C4-2B (cell line): ENCODE results near the gene BLACAT1.

Experiments used
- ZFX ChIP-seq: fragments of 450-650 bp; IDR thresholded peaks from 2 replicates; pipeline ENCODE4 v1.6.1; 2017
- TF ChIP-seq, protein P1 (sequence below): fragments of 450-650 bp; conservative IDR thresholded peaks from 2 replicates; pipeline ENCODE4 v1.5.1; 2017; ENCODE audit warnings: mild to moderate bottlenecking

DNA sequence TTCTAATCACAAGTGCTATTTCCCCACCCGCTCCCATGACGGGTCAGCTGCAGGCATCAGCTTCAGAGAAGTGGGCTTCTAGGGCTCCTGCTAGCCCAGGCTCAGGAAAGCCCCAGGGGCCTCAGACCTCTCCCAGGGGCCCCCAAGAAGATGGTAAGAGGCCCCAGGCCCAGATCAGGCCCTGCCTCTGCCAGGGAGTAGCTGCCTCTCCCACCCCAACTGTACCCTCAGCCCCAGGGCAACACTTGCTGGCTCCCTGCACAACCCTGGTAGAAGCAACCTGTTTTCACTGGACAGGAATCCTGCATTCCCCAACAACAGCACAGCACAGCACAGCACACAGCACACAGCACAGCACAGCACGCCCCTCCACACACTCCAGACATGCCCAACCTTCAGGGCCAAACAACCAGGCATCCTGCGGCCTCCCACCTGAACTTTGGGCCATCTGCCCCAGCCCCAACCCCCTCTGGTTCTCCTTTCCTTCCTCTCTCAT is 6.5 kb downstream of the BLACAT1 start:
- TF ChIP-seq, protein P1, sequence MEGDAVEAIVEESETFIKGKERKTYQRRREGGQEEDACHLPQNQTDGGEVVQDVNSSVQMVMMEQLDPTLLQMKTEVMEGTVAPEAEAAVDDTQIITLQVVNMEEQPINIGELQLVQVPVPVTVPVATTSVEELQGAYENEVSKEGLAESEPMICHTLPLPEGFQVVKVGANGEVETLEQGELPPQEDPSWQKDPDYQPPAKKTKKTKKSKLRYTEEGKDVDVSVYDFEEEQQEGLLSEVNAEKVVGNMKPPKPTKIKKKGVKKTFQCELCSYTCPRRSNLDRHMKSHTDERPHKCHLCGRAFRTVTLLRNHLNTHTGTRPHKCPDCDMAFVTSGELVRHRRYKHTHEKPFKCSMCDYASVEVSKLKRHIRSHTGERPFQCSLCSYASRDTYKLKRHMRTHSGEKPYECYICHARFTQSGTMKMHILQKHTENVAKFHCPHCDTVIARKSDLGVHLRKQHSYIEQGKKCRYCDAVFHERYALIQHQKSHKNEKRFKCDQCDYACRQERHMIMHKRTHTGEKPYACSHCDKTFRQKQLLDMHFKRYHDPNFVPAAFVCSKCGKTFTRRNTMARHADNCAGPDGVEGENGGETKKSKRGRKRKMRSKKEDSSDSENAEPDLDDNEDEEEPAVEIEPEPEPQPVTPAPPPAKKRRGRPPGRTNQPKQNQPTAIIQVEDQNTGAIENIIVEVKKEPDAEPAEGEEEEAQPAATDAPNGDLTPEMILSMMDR, result no peak
- no peak for TF ChIP-seq ZFX
